ENCODE data around the gene ZBTB18.

- TF ChIP-seq REST (IDR thresholded peaks at IDR 0.05; ENCODE audit: insufficient read depth in 1 of 2, low read depth in 2 of 2, low read length in 2 of 2) (peak; percentile 28 to 86; a peak in 2 of 4 replicates), TAF1 (IDR thresholded peaks at IDR 0.05; ENCODE audit: borderline replicate concordance, insufficient read depth, low read length) (no peak)
Observed at GRCh38 chr1:244068567-244068966, 17.5 kb downstream of the ZBTB18 start.
